NCI-H2107 treated with DMSO at 0.1 percent for 48 hours (cell line): Measurements from ENCODE around the gene BACE1-AS.

Source experiments
- DNase-seq: peaks from one replicate; lab custom pipeline; 2025; ENCODE audit not compliant: unreplicated experiment; lab: John Stamatoyannopoulos, UW

BACE1-AS gene

GRCh38 chr11:117289795-117290194, 1.4 kb upstream of the BACE1-AS start:
- no peak for DNase-seq

- DNase-seq, result no peak
These were observed 1.5 kb downstream of the BACE1-AS start for GRCh38 chr11:117292616-117293015.

GRCh38 chr11:117295438-117296137, 4.4 kb downstream of the BACE1-AS start:
- no peak for DNase-seq

- no peak for DNase-seq
These were observed 5.7 kb downstream of the BACE1-AS start for GRCh38 chr11:117296881-117297280.

- DNase-seq, result no peak
These were observed 7.0 kb downstream of the BACE1-AS start for GRCh38 chr11:117298195-117298594.

- DNase-seq, result no peak
These were observed 8.5 kb downstream of the BACE1-AS start for GRCh38 chr11:117299351-117300282.

GRCh38 chr11:117300283-117300663, 9.1 kb downstream of the BACE1-AS start:
- DNase-seq, result no peak

GRCh38 chr11:117300773-117301172, 9.6 kb downstream of the BACE1-AS start:
- DNase-seq, result no peak

GRCh38 chr11:117302228-117302627, 11.1 kb downstream of the BACE1-AS start:
- DNase-seq, result no peak

GRCh38 chr11:117303101-117303500, 12.0 kb downstream of the BACE1-AS start:
- DNase-seq, result peak; percentile 56

- DNase-seq, result no peak
These were observed 12.6 kb downstream of the BACE1-AS start for GRCh38 chr11:117303646-117304315.

- no peak for DNase-seq
These were observed 14.0 kb downstream of the BACE1-AS start for GRCh38 chr11:117305145-117305544.

GRCh38 chr11:117309310-117309709, 18.2 kb downstream of the BACE1-AS start:
- no peak for DNase-seq

- DNase-seq, result no peak
These were observed 21.9 kb downstream of the BACE1-AS start for GRCh38 chr11:117313091-117313490.

GRCh38 chr11:117313828-117314768, 23.0 kb downstream of the BACE1-AS start:
- DNase-seq, result no peak

- DNase-seq, result no peak
These were observed 23.7 kb downstream of the BACE1-AS start for GRCh38 chr11:117314840-117315239.

- no peak for DNase-seq
These were observed 24.4 kb downstream of the BACE1-AS start for GRCh38 chr11:117315285-117316196.

- peak; percentile 48 for DNase-seq
These were observed 25.2 kb downstream of the BACE1-AS start, which contains the start of gene BACE1 for GRCh38 chr11:117316197-117316961. TSS of gene BACE1 (minus strand) at chr11:117316256. CDS start at chr11:117315795, 461 bp downstream.

GRCh38 chr11:117318738-117319137, 27.6 kb downstream of the BACE1-AS start:
- no peak for DNase-seq
